ENCODE data around the gene RAB8B. TPM values are rescaled to one million over a fixed set of nuclear protein-coding genes. Genes with fewer than 3 reads are reported as not detected.
"Not testable (repeated sequence)": the region's sequence is repeated elsewhere in the genome, so short reads cannot be mapped to it uniquely, and the experiment has no call there.

Gene RAB8B
- total and polyA plus RNA-seq, 11 donors: 2.5 to 32.6 (median 8.1) TPM

DNA sequence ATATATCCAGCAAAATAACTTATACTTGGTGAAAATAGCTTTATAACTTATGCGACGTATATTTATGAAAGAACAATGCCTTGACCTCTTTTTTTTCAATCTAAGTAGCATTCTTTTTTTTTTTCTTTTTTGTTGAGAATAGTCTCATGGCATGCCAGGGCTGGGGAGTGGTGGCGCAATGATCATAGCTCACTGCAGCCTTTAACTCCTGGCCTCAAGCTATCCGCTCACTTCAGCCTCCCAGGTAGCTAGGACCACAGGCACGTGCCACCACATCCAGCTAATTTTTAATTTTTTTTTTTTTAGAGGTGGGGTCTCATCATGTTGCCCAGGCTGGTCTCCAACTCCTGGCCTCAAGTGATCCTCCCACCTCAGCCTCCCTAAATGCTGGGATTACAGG, 43.5 kb downstream of the RAB8B start:
- no peak for TF ChIP-seq POLR2A (IDR thresholded peaks at IDR 0.05)
- TF ChIP-seq, protein P1, sequence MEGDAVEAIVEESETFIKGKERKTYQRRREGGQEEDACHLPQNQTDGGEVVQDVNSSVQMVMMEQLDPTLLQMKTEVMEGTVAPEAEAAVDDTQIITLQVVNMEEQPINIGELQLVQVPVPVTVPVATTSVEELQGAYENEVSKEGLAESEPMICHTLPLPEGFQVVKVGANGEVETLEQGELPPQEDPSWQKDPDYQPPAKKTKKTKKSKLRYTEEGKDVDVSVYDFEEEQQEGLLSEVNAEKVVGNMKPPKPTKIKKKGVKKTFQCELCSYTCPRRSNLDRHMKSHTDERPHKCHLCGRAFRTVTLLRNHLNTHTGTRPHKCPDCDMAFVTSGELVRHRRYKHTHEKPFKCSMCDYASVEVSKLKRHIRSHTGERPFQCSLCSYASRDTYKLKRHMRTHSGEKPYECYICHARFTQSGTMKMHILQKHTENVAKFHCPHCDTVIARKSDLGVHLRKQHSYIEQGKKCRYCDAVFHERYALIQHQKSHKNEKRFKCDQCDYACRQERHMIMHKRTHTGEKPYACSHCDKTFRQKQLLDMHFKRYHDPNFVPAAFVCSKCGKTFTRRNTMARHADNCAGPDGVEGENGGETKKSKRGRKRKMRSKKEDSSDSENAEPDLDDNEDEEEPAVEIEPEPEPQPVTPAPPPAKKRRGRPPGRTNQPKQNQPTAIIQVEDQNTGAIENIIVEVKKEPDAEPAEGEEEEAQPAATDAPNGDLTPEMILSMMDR (IDR thresholded peaks at IDR 0.05): no peak
- Histone ChIP-seq H3K4me3 (no peak overlapping the region), H3K4me1 (peaks cover 2 to 82% (median 22%) of the 10 kb centered on the region in 12 donors), H3K27me3 (no peaks in the 10 kb centered on the region), H3K9me3 (peaks cover 0 to 1% (median 0%) of the 10 kb centered on the region in 12 donors), H3K36me3 (no peaks in the 10 kb centered on the region), H3K27ac (peak overlapping the region in 3 of 12 donors; percentile 52 to 85 (median 71))
- no peak for ATAC-seq
- WGBS, 4 donors: 97 to 98% (median 98%) methylated on average over 5 of the region's 5 CpGs
- no peak for DNase-seq
- intact Hi-C loops (cut with DNase I): loop anchor here in 2 of 10 donors (5.0 kb wide), 1 partner anchor 41 kb away; no protein-coding TSS in a partner anchor

DNA sequence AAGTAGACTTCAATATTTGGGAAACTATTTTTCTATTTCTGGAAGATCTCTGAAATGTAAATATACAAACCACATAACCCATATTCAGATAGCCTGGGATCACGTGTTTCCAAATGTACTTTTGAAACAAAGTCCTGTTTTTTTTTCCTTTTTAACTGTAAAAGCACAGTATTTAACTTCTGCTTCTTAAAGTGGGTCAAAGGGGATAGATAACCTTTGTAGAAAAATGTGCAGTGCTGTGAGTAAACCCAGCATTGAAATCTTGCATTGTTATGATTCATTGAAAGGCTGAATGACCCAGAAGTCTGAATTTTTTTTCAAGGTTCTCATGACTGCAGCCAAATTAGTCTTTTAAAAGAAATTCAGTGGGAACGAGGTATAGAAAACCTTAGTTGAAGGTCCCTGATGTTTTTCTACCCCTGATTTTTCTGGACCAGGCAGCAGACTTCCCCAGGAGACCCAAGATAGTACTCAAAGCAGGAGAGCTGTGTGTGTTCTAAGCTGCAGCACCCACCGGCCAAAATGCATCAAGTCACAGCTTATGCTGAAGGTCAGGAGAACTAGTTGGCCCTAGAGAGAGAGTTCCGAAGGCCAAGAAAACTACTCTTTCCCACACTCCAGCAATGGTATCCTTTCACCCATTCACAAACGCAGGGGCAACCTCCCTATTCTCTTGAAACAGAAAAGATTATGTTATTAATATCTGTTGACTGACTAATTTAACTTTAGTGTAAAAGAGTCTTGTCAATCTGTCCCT, 44.4 kb downstream of the RAB8B start:
- Histone ChIP-seq H3K9me3 (peaks cover 0 to 3% (median 0%) of the 10 kb centered on the region in 12 donors), H3K4me1 (peaks cover 2 to 84% (median 29%) of the 10 kb centered on the region in 12 donors), H3K27me3 (no peaks in the 10 kb centered on the region), H3K36me3 (no peaks in the 10 kb centered on the region), H3K4me3 (peak overlapping the region in 2 of 12 donors; percentile 8 to 20), H3K27ac (peak overlapping the region; percentile 15 to 85 (median 58))
- intact Hi-C loops (cut with DNase I): loop anchor here in 2 of 10 donors (5.0 kb wide), 1 partner anchor 42 kb away; no protein-coding TSS in a partner anchor
- ATAC-seq (peak in 3 of 4 donors; percentile 53 to 71 (median 55)), DNase-seq (no peak)
- 49 to 66% (median 53%) methylated on average over 5 of the region's 5 CpGs for WGBS, 4 donors
- no peak for TF ChIP-seq POLR2A (IDR thresholded peaks at IDR 0.05)
- TF ChIP-seq, protein P1 (IDR thresholded peaks at IDR 0.05): no peak

DNA sequence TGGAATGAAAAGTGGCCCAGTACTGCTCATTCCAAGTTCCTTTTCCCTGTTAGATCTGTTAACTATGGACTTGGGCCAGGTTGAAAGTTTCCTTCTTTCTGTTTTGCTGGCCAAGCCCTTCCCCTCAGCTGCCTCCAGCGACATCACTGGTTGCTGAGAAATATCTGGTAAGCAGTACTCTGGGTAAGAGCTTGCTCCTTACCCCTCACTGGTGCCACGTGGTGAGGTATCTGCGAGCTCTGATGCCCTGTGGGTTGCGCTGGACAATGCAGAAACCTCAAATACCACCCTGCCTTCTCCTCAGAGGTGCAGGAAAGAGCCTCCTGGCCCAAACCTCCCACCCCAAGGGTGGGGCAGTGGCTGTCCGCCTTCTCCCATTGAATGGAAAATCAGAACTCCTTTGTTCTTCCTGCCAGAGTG, 45.1 kb downstream of the RAB8B start:
- TF ChIP-seq, protein P1 (IDR thresholded peaks at IDR 0.05): no peak
- TF ChIP-seq POLR2A (IDR thresholded peaks at IDR 0.05): no peak
- peaks cover 2 to 90% (median 33%) of the 10 kb centered on the region in 12 donors for H3K4me1 ChIP-seq
- peak; percentile 55 to 60 (median 56) for DNase-seq
- no peaks in the 10 kb centered on the region for H3K36me3 ChIP-seq
- intact Hi-C loops (cut with DNase I): loop anchor here in 2 of 10 donors (5.0 kb wide), 1 partner anchor 42 kb away; no protein-coding TSS in a partner anchor
- H3K27me3 ChIP-seq: no peaks in the 10 kb centered on the region
- H3K9me3 ChIP-seq: peaks cover 0 to 3% (median 0%) of the 10 kb centered on the region in 12 donors
- peak overlapping the region in 2 of 12 donors; percentile 8 to 20 for H3K4me3 ChIP-seq
- peak; percentile 70 to 87 (median 84) for ATAC-seq
- peak overlapping the region; percentile 15 to 85 (median 58) for H3K27ac ChIP-seq
- WGBS, 4 donors: 39 to 64% (median 58%) methylated on average over 5 of the region's 5 CpGs

DNA sequence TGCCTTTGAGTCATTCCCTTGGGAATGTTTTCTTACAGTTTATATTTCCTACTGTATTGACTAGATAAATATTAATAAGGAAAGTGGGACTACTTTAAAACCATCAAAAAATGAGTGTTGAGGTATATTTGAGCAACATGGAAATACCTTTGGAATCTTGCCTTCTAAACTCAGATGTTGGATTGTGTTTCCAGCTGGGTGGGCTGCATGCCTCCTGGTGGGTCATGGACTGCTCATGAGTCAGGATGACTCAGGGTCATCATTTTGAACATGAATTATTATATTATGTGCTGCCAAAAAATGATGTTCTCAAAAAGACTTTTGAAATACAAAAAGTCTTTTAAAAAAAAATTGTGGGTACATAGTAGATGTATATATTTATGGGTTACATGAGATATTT, 46.9 kb downstream of the RAB8B start:
- TF ChIP-seq, protein P1 (IDR thresholded peaks at IDR 0.05): no peak
- TF ChIP-seq POLR2A (IDR thresholded peaks at IDR 0.05): no peak
- peaks cover 2 to 85% (median 33%) of the 10 kb centered on the region in 12 donors for H3K4me1 ChIP-seq
- no peaks in the 10 kb centered on the region for H3K36me3 ChIP-seq
- H3K27me3 ChIP-seq: no peaks in the 10 kb centered on the region
- H3K27ac ChIP-seq: peak overlapping the region in 1 of 12 donors; percentile 35
- peak in 1 of 5 donors; percentile 55 for DNase-seq
- intact Hi-C loops (cut with DNase I): loop anchor here in 1 of 10 donors (5.0 kb wide), 1 partner anchor 44 kb away; no protein-coding TSS in a partner anchor
- peak in 1 of 4 donors; percentile 19 for ATAC-seq
- H3K4me3 ChIP-seq: no peak overlapping the region
- peaks cover 0 to 3% (median 0%) of the 10 kb centered on the region in 12 donors for H3K9me3 ChIP-seq

DNA sequence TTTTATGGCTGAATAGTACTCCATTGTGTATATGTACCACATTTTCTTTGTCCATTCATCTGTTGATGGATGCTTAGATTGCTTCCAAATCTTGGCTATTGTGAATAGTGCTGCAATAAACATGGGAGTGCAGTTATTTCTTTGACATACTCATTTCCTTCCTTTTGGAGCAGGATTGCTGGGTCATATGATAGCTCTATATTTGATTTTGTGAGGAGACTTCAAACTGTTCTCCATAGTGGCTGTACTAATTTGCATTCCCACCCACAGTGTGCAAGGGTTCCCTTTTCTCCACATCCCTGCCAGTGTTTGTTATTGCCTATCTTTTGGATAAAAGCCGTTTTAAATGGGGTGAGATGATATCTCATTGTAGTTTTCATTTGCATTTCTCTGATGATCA, 47.7 kb downstream of the RAB8B start:
- intact Hi-C loops (cut with DNase I): loop anchor here in 1 of 10 donors (5.0 kb wide), 1 partner anchor 45 kb away; no protein-coding TSS in a partner anchor
- WGBS, 4 donors: 76 to 88% (median 81%) methylated on average over 1 of the region's 1 CpG
- DNase-seq, H3K36me3 ChIP-seq, H3K4me3 ChIP-seq, H3K9me3 ChIP-seq, ATAC-seq, H3K27me3 ChIP-seq: not testable (repeated sequence)
- peaks cover 2 to 77% (median 33%) of the 10 kb centered on the region in 12 donors for H3K4me1 ChIP-seq
- H3K27ac ChIP-seq: peak overlapping the region in 1 of 12 donors; percentile 17

Measured in heart left ventricle (tissue), 16 donors.